Measurements from ENCODE around the gene DACH1.

Gene DACH1

GRCh38 chr13:71583581-71583980, 283.4 kb downstream of the DACH1 start:
- DNase-seq (ENCODE audit: low read depth in 2 of 2): no peak

GRCh38 chr13:71580614-71581013, 286.4 kb downstream of the DACH1 start:
- no peak for DNase-seq (ENCODE audit: low read depth in 2 of 2)

- DNase-seq (ENCODE audit: low read depth in 2 of 2): no peak
Observed at GRCh38 chr13:71578048-71578447, 289.0 kb downstream of the DACH1 start.

- no peak for DNase-seq (ENCODE audit: low read depth in 2 of 2)
Observed at GRCh38 chr13:71577127-71577526, 289.9 kb downstream of the DACH1 start.

- no peak for DNase-seq (ENCODE audit: low read depth in 2 of 2)
Observed at GRCh38 chr13:71576571-71576970, 290.4 kb downstream of the DACH1 start.

- no peak for DNase-seq (ENCODE audit: low read depth in 2 of 2)
Observed at GRCh38 chr13:71546881-71547280, 320.1 kb downstream of the DACH1 start.

GRCh38 chr13:71540098-71540497, 326.9 kb downstream of the DACH1 start:
- no peak for DNase-seq (ENCODE audit: low read depth in 2 of 2)

- DNase-seq (ENCODE audit: low read depth in 2 of 2): no peak
Observed at GRCh38 chr13:71536201-71536600, 330.8 kb downstream of the DACH1 start.

- DNase-seq (ENCODE audit: low read depth in 2 of 2): no peak
Observed at GRCh38 chr13:71524613-71525304, 342.2 kb downstream of the DACH1 start.

GRCh38 chr13:71524245-71524612, 342.8 kb downstream of the DACH1 start:
- no peak for DNase-seq (ENCODE audit: low read depth in 2 of 2)

GRCh38 chr13:71522941-71523526, 344.0 kb downstream of the DACH1 start:
- no peak for DNase-seq (ENCODE audit: low read depth in 2 of 2)

GRCh38 chr13:71517004-71517403, 350.0 kb downstream of the DACH1 start:
- no peak for DNase-seq (ENCODE audit: low read depth in 2 of 2)

GRCh38 chr13:71516521-71516920, 350.5 kb downstream of the DACH1 start:
- no peak for DNase-seq (ENCODE audit: low read depth in 2 of 2)

- DNase-seq (ENCODE audit: low read depth in 2 of 2): no peak
Observed at GRCh38 chr13:71515744-71516038, 351.3 kb downstream of the DACH1 start.

- no peak for DNase-seq (ENCODE audit: low read depth in 2 of 2)
Observed at GRCh38 chr13:71514900-71515743, 351.9 kb downstream of the DACH1 start.

- DNase-seq (ENCODE audit: low read depth in 2 of 2): no peak
Observed at GRCh38 chr13:71513411-71514033, 353.5 kb downstream of the DACH1 start.

GRCh38 chr13:71503781-71504180, 363.2 kb downstream of the DACH1 start:
- DNase-seq (ENCODE audit: low read depth in 2 of 2): no peak

GRCh38 chr13:71499944-71500514, 367.0 kb downstream of the DACH1 start:
- DNase-seq (ENCODE audit: low read depth in 2 of 2): no peak

GRCh38 chr13:71499235-71499634, 367.8 kb downstream of the DACH1 start:
- DNase-seq (ENCODE audit: low read depth in 2 of 2): no peak

GRCh38 chr13:71493189-71493588, 373.8 kb downstream of the DACH1 start:
- DNase-seq (ENCODE audit: low read depth in 2 of 2): no peak

- no peak for DNase-seq (ENCODE audit: low read depth in 2 of 2)
Observed at GRCh38 chr13:71492346-71492871, 374.6 kb downstream of the DACH1 start.

- DNase-seq (ENCODE audit: low read depth in 2 of 2): no peak
Observed at GRCh38 chr13:71491010-71491409, 376.0 kb downstream of the DACH1 start.

Data from stimulated activated CD4-positive, alpha-beta T cell treated with anti-CD3 and anti-CD28 coated beads, Interleukin-1b, Interleukin-23, amount 100 ng/mL, for 4 hours (primary cell).